GM18951 (cell line): ENCODE results near the gene SKOR2.

Experiments
- POLR2A ChIP-seq: IDR thresholded peaks from 4 replicates; pipeline ENCODE4 v1.6.1; 2011; ENCODE audit warnings: mild to moderate bottlenecking; ENCODE audit not compliant: insufficient read length, insufficient read depth; ENCODE audit errors: extremely low read depth
- in situ Hi-C: fragments of 300-500 bp; cut with MboI; formaldehyde crosslinking; loops from one replicate; pipeline ENCODE4 v1.12.0; 2022; ENCODE audit warnings: low sequenced_read_pairs, mixed read lengths, inconsistent platforms; ENCODE audit not compliant: unreplicated experiment

Gene SKOR2

GRCh38 chr18:47248115-47248603 is 3.3 kb downstream of the SKOR2 start:
- in situ Hi-C loops: no loop called here
- TF ChIP-seq POLR2A: no peak

GRCh38 chr18:47247416-47248114 is 3.9 kb downstream of the SKOR2 start:
- no peak for TF ChIP-seq POLR2A
- in situ Hi-C loops: no loop called here

- no peak for TF ChIP-seq POLR2A
- in situ Hi-C loops: no loop called here
These were observed 4.4 kb downstream of the SKOR2 start for GRCh38 chr18:47247036-47247415.

- TF ChIP-seq POLR2A: no peak
These were observed 5.2 kb downstream of the SKOR2 start for GRCh38 chr18:47246027-47246971.

GRCh38 chr18:47244086-47244485 is 7.4 kb downstream of the SKOR2 start:
- in situ Hi-C loops: no loop called here

More at GRCh38 chr18:47246027-47246971, 5.2 kb downstream of the SKOR2 start:
- in situ Hi-C loops: no loop called here

GRCh38 chr18:47235096-47235495 is 16.4 kb downstream of the SKOR2 start:
- in situ Hi-C loops: no loop called here
- no peak for TF ChIP-seq POLR2A

More at GRCh38 chr18:47244086-47244485, 7.4 kb downstream of the SKOR2 start:
- no peak for TF ChIP-seq POLR2A

GRCh38 chr18:47226660-47227059 is 24.8 kb downstream of the SKOR2 start:
- in situ Hi-C loops: no loop called here
- no peak for TF ChIP-seq POLR2A

GRCh38 chr18:47215554-47216138 is 35.8 kb downstream of the SKOR2 start:
- no peak for TF ChIP-seq POLR2A
- in situ Hi-C loops: loop anchor here (10.0 kb wide), 1 partner anchor 539 kb away; no protein-coding TSS in a partner anchor

GRCh38 chr18:47209171-47209570 is 42.3 kb downstream of the SKOR2 start:
- no peak for TF ChIP-seq POLR2A
- in situ Hi-C loops: loop anchor here (10.0 kb wide), 1 partner anchor 104 kb away; no protein-coding TSS in a partner anchor

GRCh38 chr18:47206945-47207637 is 44.4 kb downstream of the SKOR2 start:
- in situ Hi-C loops: loop anchor here (10.0 kb wide), 1 partner anchor 102 kb away; no protein-coding TSS in a partner anchor
- TF ChIP-seq POLR2A: no peak

GRCh38 chr18:47204908-47205522 is 46.4 kb downstream of the SKOR2 start:
- in situ Hi-C loops: loop anchor here (10.0 kb wide), 1 partner anchor 100 kb away; no protein-coding TSS in a partner anchor
- TF ChIP-seq POLR2A: no peak
